ENCODE data around the gene MRPL4.
"Not testable (repeated sequence)": the region's sequence is repeated elsewhere in the genome, so short reads cannot be mapped to it uniquely, and the experiment has no call there.

The MRPL4 gene

GRCh38 chr19:10268071-10268470, 16.1 kb downstream of the MRPL4 start:
- no peak for DNase-seq

DNA sequence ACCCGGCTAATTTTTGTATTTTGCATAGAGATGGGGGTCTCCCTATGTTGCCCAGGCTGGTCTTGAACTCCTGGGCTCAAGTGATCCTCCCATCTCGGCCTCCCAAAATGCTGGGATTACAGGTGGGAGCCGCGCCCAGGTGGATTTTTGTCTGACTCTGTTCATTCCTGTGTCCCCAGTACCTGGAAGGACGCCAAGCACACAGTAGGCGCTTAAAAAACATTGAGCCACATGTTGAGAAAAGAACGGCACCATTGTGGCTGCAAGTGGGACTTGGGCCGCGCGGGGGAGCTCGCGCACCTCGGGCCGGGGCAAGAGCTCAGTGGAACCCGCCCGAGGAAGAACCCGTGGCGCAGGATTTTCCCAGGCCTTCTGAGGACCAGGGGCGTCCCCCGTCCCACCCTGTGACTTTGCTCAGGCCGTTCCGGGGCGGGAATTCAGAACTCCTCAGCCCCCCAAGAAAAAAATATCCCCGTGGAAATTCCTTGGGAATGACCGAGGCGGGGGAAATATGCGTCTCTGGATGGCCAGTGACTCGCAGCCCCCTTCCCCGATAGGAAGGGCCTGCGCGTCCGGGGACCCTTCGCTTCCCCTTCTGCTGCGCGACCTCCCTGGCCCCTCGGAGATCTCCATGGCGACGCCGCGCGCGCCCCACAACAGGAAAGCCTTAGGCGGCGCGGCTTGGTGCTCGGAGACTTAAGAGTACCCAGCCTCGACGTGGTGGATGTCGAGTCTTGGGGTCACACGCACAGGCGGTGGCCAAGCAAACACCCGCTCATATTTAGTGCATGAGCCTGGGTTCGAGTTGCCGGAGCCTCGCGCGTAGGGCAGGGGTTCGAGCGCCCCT, 17.5 kb downstream of the MRPL4 start:
- DNase-seq = peak; percentile 92

GRCh38 chr19:10270180-10270615, 18.2 kb downstream of the MRPL4 start:
- no peak for DNase-seq

GRCh38 chr19:10270616-10271394, 18.8 kb downstream of the MRPL4 start, which contains the start of gene ICAM1:
Gene ICAM1 (plus strand): TSS chr19:10271120. CDS start chr19:10271160, 40 bp downstream.
- DNase-seq = peak; percentile 78

DNA sequence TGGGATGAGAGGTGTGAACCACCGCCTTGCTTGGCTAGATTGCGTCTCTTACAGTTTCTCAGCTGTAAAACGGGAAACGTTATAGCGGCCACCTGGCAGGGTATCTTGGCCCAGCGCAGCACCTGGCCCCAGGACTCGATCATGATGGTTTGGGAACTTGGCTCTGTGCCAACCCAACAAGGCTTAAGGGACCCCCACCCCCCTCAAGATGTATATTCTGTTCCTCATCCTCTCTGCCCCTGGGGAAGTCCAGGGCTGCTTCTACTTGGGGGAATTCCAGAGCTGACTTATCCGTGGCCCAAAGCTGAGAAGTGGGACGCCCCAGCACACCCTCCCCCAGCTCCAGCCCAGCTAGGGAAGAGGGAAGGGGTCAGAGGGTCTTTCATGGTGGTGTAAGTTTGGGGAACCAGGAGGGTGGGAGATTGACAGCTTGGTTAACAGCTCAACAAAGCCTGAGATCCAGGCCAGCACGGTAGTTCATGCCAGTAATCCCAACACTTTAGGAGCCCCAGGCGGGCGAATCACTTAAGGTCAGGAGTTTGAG, 19.6 kb downstream of the MRPL4 start:
- DNase-seq = no peak

GRCh38 chr19:10274589-10274988, 22.6 kb downstream of the MRPL4 start:
- DNase-seq = no peak

DNA sequence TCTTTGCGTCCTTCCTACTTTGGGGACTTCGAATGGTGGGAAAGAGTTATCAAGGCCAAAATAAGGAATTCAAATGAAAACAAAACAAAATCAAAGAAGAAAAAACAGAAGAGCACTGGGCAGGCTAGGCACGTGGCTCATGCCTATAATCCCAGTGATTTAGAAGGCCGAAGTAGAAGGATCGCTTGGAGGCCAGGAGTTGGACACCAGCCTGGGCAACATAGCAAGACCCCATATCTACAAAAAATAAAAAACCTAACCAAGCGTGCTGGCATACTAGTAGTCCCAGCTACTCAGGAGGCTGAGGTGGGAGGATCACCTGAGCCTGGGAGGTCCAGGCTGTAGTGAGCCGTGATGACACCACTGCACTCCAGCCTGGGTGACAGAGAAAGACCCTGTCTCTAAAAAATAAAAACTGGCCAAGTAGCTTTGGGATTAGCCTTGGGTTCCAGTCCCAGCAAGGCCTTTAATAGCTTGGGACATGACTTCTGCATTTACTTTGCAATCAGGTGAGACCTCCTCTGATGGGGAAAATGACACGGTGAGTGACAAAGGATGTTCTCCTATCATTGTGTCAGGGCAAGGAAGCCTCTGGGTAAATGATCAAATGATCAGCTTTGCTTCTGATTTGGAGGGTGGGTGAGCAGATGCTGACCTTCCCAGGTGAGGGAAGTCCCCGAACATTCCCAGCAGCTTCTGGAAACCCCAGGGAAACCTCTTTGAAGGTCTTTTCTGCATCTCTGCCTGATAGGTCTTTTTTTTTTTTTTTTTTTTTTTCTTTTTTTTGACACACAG, 26.0 kb downstream of the MRPL4 start:
- no peak for DNase-seq

GRCh38 chr19:10278935-10279334, 26.9 kb downstream of the MRPL4 start:
- no peak for DNase-seq

DNA sequence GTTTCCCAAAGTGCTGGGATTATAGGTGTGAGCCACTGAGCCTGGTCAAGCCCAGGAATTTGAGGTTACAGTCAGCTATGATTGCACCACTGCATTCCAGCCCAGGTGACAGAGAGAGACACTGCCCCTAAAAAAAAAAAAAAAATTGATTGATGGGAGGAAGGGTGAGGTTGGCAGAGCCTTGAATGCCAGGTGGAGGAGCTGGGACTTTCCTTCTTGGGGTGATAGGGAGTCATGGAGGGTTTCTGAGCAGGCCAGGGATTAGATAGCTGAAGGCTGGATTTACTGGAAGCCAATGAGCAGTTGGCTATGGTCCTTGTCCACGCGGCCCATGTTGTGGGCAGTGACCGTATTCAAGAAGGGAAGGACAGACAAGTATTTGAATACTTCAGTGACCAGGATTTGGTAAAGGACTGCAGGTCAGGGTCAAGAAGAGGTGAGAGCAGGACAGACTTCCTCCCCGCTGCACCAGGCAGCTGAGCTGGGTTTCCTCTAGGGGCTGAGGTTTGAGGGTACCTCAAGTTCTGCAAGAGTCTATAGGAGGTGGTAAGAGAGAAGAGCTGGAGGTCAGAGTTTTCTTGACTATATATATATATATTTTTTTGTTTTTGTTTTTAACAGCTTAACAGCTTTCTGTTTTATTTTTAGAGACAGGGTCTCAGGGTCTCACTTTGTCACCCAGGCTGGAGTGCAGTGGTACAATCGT, 27.9 kb downstream of the MRPL4 start:
- no peak for DNase-seq

- not testable (repeated sequence) for DNase-seq
Measured at GRCh38 chr19:10282043-10282442, 30.0 kb downstream of the MRPL4 start.

- no peak for DNase-seq
Measured at GRCh38 chr19:10283301-10284064, 31.5 kb downstream of the MRPL4 start.

DNA sequence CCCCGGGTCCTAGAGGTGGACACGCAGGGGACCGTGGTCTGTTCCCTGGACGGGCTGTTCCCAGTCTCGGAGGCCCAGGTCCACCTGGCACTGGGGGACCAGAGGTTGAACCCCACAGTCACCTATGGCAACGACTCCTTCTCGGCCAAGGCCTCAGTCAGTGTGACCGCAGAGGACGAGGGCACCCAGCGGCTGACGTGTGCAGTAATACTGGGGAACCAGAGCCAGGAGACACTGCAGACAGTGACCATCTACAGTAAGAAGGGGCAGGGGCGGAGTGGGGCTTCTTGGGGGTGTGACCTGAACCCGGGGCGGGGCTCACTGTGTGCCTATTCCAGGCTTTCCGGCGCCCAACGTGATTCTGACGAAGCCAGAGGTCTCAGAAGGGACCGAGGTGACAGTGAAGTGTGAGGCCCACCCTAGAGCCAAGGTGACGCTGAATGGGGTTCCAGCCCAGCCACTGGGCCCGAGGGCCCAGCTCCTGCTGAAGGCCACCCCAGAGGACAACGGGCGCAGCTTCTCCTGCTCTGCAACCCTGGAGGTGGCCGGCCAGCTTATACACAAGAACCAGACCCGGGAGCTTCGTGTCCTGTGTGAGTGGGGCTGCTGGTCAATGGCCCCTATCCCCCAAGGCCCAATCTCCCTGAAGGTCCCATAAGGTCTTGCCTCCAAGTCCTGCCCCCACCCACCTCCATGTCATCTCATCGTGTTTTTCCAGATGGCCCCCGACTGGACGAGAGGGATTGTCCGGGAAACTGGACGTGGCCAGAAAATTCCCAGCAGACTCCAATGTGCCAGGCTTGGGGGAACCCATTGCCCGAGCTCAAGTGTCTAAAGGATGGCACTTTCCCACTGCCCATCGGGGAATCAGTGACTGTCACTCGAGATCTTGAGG, 32.3 kb downstream of the MRPL4 start:
- DNase-seq = no peak

DNA sequence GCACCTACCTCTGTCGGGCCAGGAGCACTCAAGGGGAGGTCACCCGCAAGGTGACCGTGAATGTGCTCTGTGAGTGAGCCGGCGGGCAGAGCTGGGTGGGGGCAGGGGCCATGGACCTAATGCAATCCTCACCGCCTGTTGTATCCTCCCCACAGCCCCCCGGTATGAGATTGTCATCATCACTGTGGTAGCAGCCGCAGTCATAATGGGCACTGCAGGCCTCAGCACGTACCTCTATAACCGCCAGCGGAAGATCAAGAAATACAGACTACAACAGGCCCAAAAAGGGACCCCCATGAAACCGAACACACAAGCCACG, 32.9 kb downstream of the MRPL4 start:
- DNase-seq = no peak

DNA sequence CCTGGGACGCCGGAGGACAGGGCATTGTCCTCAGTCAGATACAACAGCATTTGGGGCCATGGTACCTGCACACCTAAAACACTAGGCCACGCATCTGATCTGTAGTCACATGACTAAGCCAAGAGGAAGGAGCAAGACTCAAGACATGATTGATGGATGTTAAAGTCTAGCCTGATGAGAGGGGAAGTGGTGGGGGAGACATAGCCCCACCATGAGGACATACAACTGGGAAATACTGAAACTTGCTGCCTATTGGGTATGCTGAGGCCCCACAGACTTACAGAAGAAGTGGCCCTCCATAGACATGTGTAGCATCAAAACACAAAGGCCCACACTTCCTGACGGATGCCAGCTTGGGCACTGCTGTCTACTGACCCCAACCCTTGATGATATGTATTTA, 33.4 kb downstream of the MRPL4 start:
- DNase-seq = no peak

- no peak for DNase-seq
Measured at GRCh38 chr19:10286803-10287737, 35.1 kb downstream of the MRPL4 start, which contains the start of gene ICAM4. Gene ICAM4 (plus strand): TSS chr19:10286955. CDS start chr19:10287013, 58 bp downstream.

DNA sequence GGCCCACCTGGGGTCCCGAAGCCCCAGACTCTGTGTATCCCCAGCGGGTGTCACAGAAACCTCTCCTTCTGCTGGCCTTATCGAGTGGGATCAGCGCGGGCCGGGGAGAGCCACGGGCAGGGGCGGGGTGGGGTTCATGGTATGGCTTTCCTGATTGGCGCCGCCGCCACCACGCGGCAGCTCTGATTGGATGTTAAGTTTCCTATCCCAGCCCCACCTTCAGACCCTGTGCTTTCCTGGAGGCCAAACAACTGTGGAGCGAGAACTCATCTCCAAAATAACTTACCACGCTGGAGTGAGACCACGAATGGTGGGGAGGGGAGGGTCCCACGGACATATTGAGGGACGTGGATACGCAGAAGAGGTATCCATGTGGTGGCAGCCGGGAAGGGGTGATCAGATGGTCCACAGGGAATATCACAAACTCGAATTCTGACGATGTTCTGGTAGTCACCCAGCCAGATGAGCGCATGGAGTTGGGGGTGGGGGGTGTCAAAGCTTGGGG, 36.7 kb downstream of the MRPL4 start:
- DNase-seq = no peak

GRCh38 chr19:10289167-10289835, 37.3 kb downstream of the MRPL4 start:
- no peak for DNase-seq

DNA sequence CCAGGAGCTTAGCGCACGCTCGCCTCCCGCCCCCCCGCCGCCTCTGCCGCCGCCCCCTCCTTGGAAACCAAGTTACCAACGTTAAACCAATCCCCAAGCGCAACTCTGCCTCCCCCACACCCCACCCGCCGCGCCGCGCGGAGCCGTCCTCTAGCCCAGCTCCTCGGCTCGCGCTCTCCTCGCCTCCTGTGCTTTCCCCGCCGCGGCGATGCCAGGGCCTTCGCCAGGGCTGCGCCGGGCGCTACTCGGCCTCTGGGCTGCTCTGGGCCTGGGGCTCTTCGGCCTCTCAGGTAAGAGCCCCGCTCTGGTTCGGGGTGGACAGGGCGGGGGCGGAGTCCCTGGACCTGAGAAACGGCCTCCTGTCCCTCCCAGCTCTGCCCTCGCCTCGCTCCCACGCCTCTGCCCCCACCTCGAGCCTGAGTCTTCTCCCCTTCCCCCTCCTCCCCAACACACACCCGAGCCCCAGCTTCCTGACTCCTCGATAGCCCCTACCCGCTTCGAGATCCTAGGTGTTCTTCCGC, 37.9 kb downstream of the MRPL4 start, which contains the start of gene ICAM5:
TSS of gene ICAM5 (plus strand) at position 117 of the 521 bp plus-strand sequence. CDS start at position 209, 92 bp downstream.
- DNase-seq = no peak
